Measurements from ENCODE around the gene COL27A1.

The COL27A1 gene

DNA sequence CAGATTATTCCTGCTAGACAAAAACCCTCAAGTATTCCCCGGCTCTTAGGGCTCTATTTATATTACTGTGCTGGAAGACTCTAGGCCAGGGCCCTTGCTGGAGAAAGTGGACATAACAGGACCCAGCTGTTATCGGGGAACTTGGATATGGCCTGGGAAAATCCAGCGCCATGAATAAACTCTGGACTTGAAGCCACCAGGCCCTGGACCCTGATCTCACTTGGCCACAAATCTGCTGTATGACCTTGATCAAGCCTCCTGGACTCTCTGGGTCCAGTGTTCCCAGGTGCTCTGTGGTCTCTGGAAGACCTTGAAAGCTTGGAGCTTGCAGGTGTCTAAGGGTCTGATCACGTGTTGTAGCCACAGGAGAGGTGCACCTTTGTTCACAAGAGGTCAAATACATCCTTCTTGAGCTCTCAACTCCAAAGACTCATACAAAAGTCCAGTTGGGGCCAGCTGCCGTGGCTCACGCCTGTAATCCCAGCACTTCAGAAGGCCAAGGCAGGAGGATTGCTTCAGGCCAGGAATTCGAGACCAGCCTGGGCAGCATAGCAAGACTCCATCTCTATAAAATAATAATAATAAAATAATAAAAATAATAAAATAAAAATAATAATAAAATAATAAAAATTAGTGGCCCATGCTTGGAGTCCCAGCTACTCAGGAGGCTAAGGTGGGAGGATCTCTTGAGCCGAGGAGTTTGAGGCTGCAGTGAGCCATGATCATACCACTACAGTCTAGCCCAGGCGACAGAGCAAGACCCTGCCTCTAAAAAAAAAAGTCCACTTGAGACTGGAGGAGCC is 26.5 kb downstream of the COL27A1 start:
- Histone ChIP-seq H3K27ac (ENCODE audit: low read depth, low read length) (no peak overlapping the region), H3K27me3 (ENCODE audit: control insufficient read depth in 5 of 5, insufficient read depth in 4 of 5, low read length in 5 of 5) (peaks cover 0 to 4% (median 0%) of the 10 kb centered on the region in 5 donors), H3K9me3 (ENCODE audit: control insufficient read depth in 5 of 5, low read length in 5 of 5) (no peaks in the 10 kb centered on the region), H3K4me3 (ENCODE audit: low read depth in 1 of 5, low read length in 5 of 5) (no peak overlapping the region), H3K4me1 (ENCODE audit: control insufficient read depth in 5 of 5, insufficient read depth in 5 of 5, low read length in 5 of 5) (peaks cover 20 to 38% (median 33%) of the 10 kb centered on the region in 5 donors), H3K9ac (ENCODE audit: low read length in 5 of 5) (peak overlapping the region in 1 of 5 donors; percentile 13), H3K36me3 (ENCODE audit: control insufficient read depth in 5 of 5, insufficient read depth in 5 of 5, low read length in 5 of 5) (no peaks in the 10 kb centered on the region)

DNA sequence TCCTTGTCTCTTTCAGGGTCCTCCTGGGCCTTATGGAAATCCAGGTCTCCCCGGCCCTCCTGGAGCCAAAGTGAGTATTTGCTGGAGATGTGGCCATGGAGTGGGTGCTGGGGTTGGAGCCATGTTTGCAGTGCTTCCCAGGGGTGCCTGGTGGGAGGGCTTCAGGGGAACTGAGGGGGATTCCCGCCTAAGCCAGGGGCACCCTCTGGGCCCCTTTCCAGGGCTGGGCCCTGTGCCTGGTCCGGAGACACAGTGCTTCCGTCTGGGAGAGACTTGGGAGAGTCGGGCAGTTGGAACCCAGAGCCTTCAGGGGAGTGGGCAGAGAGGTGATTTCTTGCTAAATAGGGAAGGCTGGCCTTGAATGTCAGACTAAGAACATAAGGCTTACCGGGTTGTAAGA is 27.7 kb downstream of the COL27A1 start:
- Histone ChIP-seq H3K9me3 (ENCODE audit: control insufficient read depth in 5 of 5, low read length in 5 of 5) (no peaks in the 10 kb centered on the region), H3K4me1 (ENCODE audit: control insufficient read depth in 5 of 5, insufficient read depth in 5 of 5, low read length in 5 of 5) (peaks cover 13 to 27% (median 25%) of the 10 kb centered on the region in 5 donors), H3K36me3 (ENCODE audit: control insufficient read depth in 5 of 5, insufficient read depth in 5 of 5, low read length in 5 of 5) (no peaks in the 10 kb centered on the region), H3K27me3 (ENCODE audit: control insufficient read depth in 5 of 5, insufficient read depth in 4 of 5, low read length in 5 of 5) (peaks cover 0 to 4% (median 0%) of the 10 kb centered on the region in 5 donors), H3K27ac (ENCODE audit: low read depth, low read length) (no peak overlapping the region), H3K9ac (ENCODE audit: low read length in 5 of 5) (no peak overlapping the region), H3K4me3 (ENCODE audit: low read depth in 1 of 5, low read length in 5 of 5) (no peak overlapping the region)

DNA sequence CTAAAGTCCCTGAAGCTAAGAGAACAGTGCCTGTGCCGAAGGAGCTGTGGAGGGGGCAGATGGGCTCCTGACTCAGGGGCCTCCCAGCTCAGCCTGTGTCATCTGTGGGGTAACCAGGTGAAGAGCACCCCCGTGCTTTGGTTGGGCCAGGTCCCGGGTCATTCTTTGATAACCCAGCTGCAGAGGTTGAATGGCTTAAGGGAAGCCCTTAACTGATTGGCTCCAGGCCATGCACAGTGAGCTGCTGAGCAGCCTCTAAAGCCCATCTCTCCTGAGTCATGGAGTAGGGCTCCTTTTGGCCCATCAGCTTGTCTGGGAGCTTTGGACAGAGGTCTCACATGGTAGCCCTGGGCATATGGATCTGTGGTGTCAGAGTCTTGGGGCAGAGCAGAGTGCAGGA is 28.7 kb downstream of the COL27A1 start:
- Histone ChIP-seq H3K4me1 (ENCODE audit: control insufficient read depth in 5 of 5, insufficient read depth in 5 of 5, low read length in 5 of 5) (peaks cover 3 to 16% (median 15%) of the 10 kb centered on the region in 5 donors), H3K36me3 (ENCODE audit: control insufficient read depth in 5 of 5, insufficient read depth in 5 of 5, low read length in 5 of 5) (no peaks in the 10 kb centered on the region), H3K27me3 (ENCODE audit: control insufficient read depth in 5 of 5, insufficient read depth in 4 of 5, low read length in 5 of 5) (peaks cover 0 to 4% (median 0%) of the 10 kb centered on the region in 5 donors), H3K9me3 (ENCODE audit: control insufficient read depth in 5 of 5, low read length in 5 of 5) (no peaks in the 10 kb centered on the region), H3K9ac (ENCODE audit: low read length in 5 of 5) (no peak overlapping the region), H3K4me3 (ENCODE audit: low read depth in 1 of 5, low read length in 5 of 5) (no peak overlapping the region), H3K27ac (ENCODE audit: low read depth, low read length) (no peak overlapping the region)

DNA sequence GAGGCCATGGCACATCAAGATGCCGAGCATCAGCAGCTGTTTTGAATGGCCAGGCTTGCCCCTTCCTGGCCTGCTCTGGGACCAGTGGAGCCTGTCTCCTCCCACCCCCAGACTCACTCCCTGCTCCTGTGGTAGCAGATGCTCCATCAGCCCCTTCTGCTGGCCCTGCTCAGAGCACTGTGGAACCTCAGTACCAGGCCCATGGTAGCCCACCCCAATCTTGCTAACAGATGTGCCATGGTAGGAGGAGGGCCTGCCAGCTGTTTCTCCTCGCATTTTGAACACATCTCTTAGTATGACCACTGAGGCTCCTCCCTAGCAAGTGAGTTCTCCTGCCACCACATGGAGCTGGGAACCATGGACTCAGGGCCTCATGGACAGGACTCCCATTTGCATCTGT is 29.5 kb downstream of the COL27A1 start:
- Histone ChIP-seq H3K9me3 (ENCODE audit: control insufficient read depth in 5 of 5, low read length in 5 of 5) (peaks cover 0 to 5% (median 2%) of the 10 kb centered on the region in 5 donors), H3K36me3 (ENCODE audit: control insufficient read depth in 5 of 5, insufficient read depth in 5 of 5, low read length in 5 of 5) (no peaks in the 10 kb centered on the region), H3K4me1 (ENCODE audit: control insufficient read depth in 5 of 5, insufficient read depth in 5 of 5, low read length in 5 of 5) (peaks cover 0 to 11% (median 10%) of the 10 kb centered on the region in 5 donors), H3K27ac (ENCODE audit: low read depth, low read length) (no peak overlapping the region), H3K27me3 (ENCODE audit: control insufficient read depth in 5 of 5, insufficient read depth in 4 of 5, low read length in 5 of 5) (peaks cover 0 to 4% (median 0%) of the 10 kb centered on the region in 5 donors), H3K4me3 (ENCODE audit: low read depth in 1 of 5, low read length in 5 of 5) (no peak overlapping the region), H3K9ac (ENCODE audit: low read length in 5 of 5) (no peak overlapping the region)

DNA sequence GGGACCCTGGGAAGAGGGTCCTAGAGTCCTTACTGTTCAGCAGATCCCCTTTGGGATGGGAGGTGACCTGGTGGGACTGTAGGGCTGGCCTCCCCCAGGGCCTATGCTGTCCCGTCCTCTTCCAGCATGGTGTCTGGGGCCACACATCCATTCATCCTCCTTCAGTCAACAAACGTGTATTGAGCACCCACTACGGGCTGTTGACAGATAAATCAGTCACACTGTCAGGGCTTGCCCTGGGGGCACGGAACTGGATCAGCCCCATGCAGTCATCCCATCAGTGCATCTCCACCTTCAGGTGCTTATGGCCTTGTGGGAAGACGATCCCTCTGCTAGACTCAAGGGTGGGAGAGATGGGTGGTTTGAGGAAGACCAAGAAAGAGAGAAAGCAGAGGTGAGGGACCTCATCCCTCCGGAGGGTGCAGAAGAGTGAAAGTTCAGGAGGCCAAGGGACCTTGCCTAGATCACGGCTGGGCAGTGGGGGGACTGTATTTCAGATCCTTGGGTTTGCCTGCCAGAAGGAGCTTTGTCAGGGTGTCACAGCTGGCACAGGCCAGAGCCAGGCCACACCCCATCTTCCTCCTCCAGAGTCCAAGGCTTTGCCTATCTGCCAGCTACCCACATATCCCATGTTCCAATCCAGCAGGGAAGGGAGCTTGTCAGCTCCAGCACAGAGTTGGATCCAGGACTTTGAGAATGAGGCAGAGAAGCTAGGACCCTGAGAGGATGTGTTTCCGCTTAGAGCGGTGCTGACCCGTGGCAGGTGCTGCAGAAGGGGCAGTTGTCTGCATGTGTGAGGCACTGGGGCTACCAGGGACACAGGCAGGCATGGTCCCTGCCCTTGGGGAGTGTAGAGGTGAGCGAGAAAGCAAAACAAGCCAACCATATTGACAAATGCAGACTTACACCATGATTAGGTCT is 30.5 kb downstream of the COL27A1 start:
- Histone ChIP-seq H3K4me1 (ENCODE audit: control insufficient read depth in 5 of 5, insufficient read depth in 5 of 5, low read length in 5 of 5) (peaks cover 0 to 6% (median 5%) of the 10 kb centered on the region in 5 donors), H3K27ac (ENCODE audit: low read depth, low read length) (no peak overlapping the region), H3K36me3 (ENCODE audit: control insufficient read depth in 5 of 5, insufficient read depth in 5 of 5, low read length in 5 of 5) (no peaks in the 10 kb centered on the region), H3K9me3 (ENCODE audit: control insufficient read depth in 5 of 5, low read length in 5 of 5) (peaks cover 3 to 9% (median 7%) of the 10 kb centered on the region in 5 donors), H3K9ac (ENCODE audit: low read length in 5 of 5) (no peak overlapping the region), H3K27me3 (ENCODE audit: control insufficient read depth in 5 of 5, insufficient read depth in 4 of 5, low read length in 5 of 5) (peaks cover 0 to 3% (median 0%) of the 10 kb centered on the region in 5 donors), H3K4me3 (ENCODE audit: low read depth in 1 of 5, low read length in 5 of 5) (no peak overlapping the region)

- Histone ChIP-seq H3K36me3 (ENCODE audit: control insufficient read depth in 5 of 5, insufficient read depth in 5 of 5, low read length in 5 of 5) (no peaks in the 10 kb centered on the region), H3K27me3 (ENCODE audit: control insufficient read depth in 5 of 5, insufficient read depth in 4 of 5, low read length in 5 of 5) (peaks cover 0 to 2% (median 0%) of the 10 kb centered on the region in 5 donors), H3K9ac (ENCODE audit: low read length in 5 of 5) (no peak overlapping the region), H3K4me3 (ENCODE audit: low read depth in 1 of 5, low read length in 5 of 5) (no peak overlapping the region), H3K27ac (ENCODE audit: low read depth, low read length) (no peak overlapping the region), H3K9me3 (ENCODE audit: control insufficient read depth in 5 of 5, low read length in 5 of 5) (peaks cover 3 to 9% (median 7%) of the 10 kb centered on the region in 5 donors), H3K4me1 (ENCODE audit: control insufficient read depth in 5 of 5, insufficient read depth in 5 of 5, low read length in 5 of 5) (no peaks in the 10 kb centered on the region)
These were observed 31.4 kb downstream of the COL27A1 start for GRCh38 chr9:114186605-114187289.

GRCh38 chr9:114187827-114188226 is 32.5 kb downstream of the COL27A1 start:
- no peak overlapping the region for H3K9ac ChIP-seq (ENCODE audit: low read length in 5 of 5)
- H3K4me3 ChIP-seq (ENCODE audit: low read depth in 1 of 5, low read length in 5 of 5), result no peak overlapping the region
- H3K27me3 ChIP-seq (ENCODE audit: control insufficient read depth in 5 of 5, insufficient read depth in 4 of 5, low read length in 5 of 5), result peaks cover 0 to 2% (median 0%) of the 10 kb centered on the region in 5 donors
- H3K9me3 ChIP-seq (ENCODE audit: control insufficient read depth in 5 of 5, low read length in 5 of 5), result peaks cover 3 to 9% (median 7%) of the 10 kb centered on the region in 5 donors
- H3K27ac ChIP-seq (ENCODE audit: low read depth, low read length), result no peak overlapping the region
- no peaks in the 10 kb centered on the region for H3K36me3 ChIP-seq (ENCODE audit: control insufficient read depth in 5 of 5, insufficient read depth in 5 of 5, low read length in 5 of 5)
- no peaks in the 10 kb centered on the region for H3K4me1 ChIP-seq (ENCODE audit: control insufficient read depth in 5 of 5, insufficient read depth in 5 of 5, low read length in 5 of 5)

GRCh38 chr9:114189823-114190562 is 34.7 kb downstream of the COL27A1 start:
- Histone ChIP-seq H3K9ac (ENCODE audit: low read length in 5 of 5) (no peak overlapping the region), H3K4me3 (ENCODE audit: low read depth in 1 of 5, low read length in 5 of 5) (no peak overlapping the region), H3K27ac (ENCODE audit: low read depth, low read length) (no peak overlapping the region), H3K4me1 (ENCODE audit: control insufficient read depth in 5 of 5, insufficient read depth in 5 of 5, low read length in 5 of 5) (no peaks in the 10 kb centered on the region), H3K27me3 (ENCODE audit: control insufficient read depth in 5 of 5, insufficient read depth in 4 of 5, low read length in 5 of 5) (peaks cover 0 to 2% (median 0%) of the 10 kb centered on the region in 5 donors), H3K36me3 (ENCODE audit: control insufficient read depth in 5 of 5, insufficient read depth in 5 of 5, low read length in 5 of 5) (no peaks in the 10 kb centered on the region), H3K9me3 (ENCODE audit: control insufficient read depth in 5 of 5, low read length in 5 of 5) (peaks cover 3 to 9% (median 7%) of the 10 kb centered on the region in 5 donors)

DNA sequence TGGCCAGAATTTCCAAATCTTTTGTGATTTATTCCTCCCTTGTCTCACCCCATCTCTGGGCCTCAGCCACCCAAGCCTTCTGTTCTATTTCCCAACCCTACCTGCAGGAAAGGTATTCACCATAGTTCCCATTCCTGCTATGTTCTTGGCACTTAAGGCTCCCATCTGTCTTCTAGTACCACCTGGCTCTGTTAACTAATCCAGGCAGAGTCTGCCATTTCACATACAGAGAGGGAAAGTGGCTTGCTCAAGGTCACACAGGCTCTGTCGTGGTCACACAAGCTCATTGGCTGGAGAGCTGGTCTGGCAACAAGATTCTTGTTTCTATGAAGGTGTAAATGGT is 35.2 kb downstream of the COL27A1 start:
- H3K27ac ChIP-seq (ENCODE audit: low read depth, low read length), result no peak overlapping the region
- H3K9me3 ChIP-seq (ENCODE audit: control insufficient read depth in 5 of 5, low read length in 5 of 5), result peaks cover 3 to 9% (median 7%) of the 10 kb centered on the region in 5 donors
- H3K4me1 ChIP-seq (ENCODE audit: control insufficient read depth in 5 of 5, insufficient read depth in 5 of 5, low read length in 5 of 5), result no peaks in the 10 kb centered on the region
- no peak overlapping the region for H3K4me3 ChIP-seq (ENCODE audit: low read depth in 1 of 5, low read length in 5 of 5)
- no peaks in the 10 kb centered on the region for H3K36me3 ChIP-seq (ENCODE audit: control insufficient read depth in 5 of 5, insufficient read depth in 5 of 5, low read length in 5 of 5)
- H3K27me3 ChIP-seq (ENCODE audit: control insufficient read depth in 5 of 5, insufficient read depth in 4 of 5, low read length in 5 of 5), result peaks cover 0 to 2% (median 0%) of the 10 kb centered on the region in 5 donors
- H3K9ac ChIP-seq (ENCODE audit: low read length in 5 of 5), result no peak overlapping the region
